ENCODE data around the gene WBP2.

Gene WBP2

DNA sequence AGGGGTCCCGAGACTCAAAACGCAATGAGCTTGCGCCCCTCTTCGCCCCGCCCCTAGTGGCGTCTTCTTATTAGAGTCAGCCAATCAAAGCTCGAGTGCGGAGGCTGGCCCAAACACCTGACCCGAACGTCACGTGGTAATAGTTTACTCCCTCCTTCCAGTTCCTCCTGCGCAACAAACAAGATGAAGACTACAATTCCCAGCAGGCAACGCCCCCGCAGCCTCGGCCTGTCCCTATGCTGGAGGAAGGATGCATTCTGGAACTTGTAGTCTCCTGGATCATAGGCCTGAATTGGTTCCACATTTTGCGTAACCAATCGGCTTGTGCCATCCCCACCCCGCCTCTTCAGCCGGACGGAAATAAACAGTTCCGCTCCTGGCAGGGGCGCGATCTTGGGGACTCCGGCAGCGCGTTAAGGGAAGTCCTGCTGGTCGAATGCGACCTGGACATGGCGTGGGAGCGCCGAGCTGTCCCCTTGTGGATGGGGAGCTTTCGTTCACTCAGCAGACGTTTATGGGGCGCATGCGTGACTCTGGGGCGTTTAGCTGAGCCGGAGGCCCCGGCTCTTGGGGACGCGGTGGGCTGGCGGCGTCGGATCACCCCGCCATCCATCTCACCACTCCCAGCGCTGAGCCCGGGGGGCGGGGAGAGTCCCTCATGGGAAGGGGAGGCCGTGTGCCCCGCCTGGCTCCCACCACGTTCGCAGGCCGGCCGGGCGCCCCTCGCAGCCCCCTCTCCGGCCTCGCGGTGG is at the start of gene WBP2:
TSS of gene WBP2 (minus strand) at position 26 of the 752 bp plus-strand sequence. CDS start 38 bp downstream, outside the sequence.
- Histone ChIP-seq H2AFZ (ENCODE audit: low read depth, low read length) (peak within 1 kb of the TSS; percentile 20), H3K4me1 (ENCODE audit: insufficient read depth, low read length) (peaks cover 13% of the 10 kb centered on the region), H3K27me3 (ENCODE audit: insufficient read depth, low read length) (no peaks in the 10 kb centered on the region)

DNA sequence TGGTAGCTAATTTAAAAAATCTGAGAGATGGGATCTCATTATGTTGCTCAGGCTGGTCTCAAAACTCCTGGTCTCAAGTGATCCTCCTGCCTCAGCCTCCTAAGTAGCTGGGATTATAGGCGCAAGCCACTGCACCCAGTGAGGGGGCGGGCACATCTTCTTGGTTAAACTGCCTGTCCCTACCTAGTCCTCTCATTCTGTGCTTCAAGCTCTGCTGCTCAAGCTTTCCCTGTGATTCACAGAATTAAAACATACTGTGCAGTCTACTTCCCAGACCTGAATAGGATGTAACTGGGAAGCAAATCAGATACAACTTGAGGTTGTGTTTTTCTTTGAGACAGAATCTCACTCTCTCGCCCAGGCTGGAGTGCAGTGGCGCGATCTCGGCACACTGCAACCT is 47.3 kb upstream of the WBP2 start:
- H3K9me3 ChIP-seq (ENCODE audit: low read length) = no peaks in the 10 kb centered on the region
- peaks cover 2% of the 10 kb centered on the region for H3K4me1 ChIP-seq (ENCODE audit: insufficient read depth, low read length)
- H2AFZ ChIP-seq (ENCODE audit: low read depth, low read length) = no peak overlapping the region
- peaks cover 38% of the 10 kb centered on the region for H3K36me3 ChIP-seq (ENCODE audit: insufficient read depth, low read length)
- H3K4me3 ChIP-seq (ENCODE audit: low read length) = no peak overlapping the region
- no peaks in the 10 kb centered on the region for H3K27me3 ChIP-seq (ENCODE audit: insufficient read depth, low read length)

More for the DNA sequence above, at the start of gene WBP2:
- no peaks in the 10 kb centered on the region for H3K9me3 ChIP-seq (ENCODE audit: low read length)
- peak within 1 kb of the TSS; percentile 69 for H3K4me3 ChIP-seq (ENCODE audit: low read length)
- peaks cover 11% of the 10 kb centered on the region for H3K36me3 ChIP-seq (ENCODE audit: insufficient read depth, low read length)

DNA sequence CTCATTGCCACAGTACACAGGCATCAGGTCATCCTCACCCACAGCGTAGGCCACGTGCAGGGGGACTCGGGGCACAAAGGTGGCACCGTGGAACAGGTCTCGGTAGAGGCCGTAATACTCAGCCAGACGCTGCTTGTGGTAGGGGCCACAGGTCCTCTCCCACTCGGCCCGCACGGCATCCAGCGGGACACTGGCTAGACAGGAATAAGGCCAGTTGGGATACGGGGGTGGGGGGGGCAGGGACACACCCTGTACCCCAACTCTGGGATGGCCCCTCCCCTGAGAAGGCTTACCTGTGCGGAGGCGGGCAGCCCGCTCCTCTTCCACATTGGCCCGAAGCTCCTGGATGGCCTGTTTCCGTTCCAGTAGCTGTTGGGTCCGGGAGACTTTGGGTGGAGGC is 46.6 kb upstream of the WBP2 start:
- Histone ChIP-seq H3K9me3 (ENCODE audit: low read length) (no peaks in the 10 kb centered on the region), H3K27me3 (ENCODE audit: insufficient read depth, low read length) (no peaks in the 10 kb centered on the region), H3K4me3 (ENCODE audit: low read length) (no peak overlapping the region), H3K4me1 (ENCODE audit: insufficient read depth, low read length) (peaks cover 2% of the 10 kb centered on the region), H3K36me3 (ENCODE audit: insufficient read depth, low read length) (peaks cover 41% of the 10 kb centered on the region), H2AFZ (ENCODE audit: low read depth, low read length) (no peak overlapping the region)

DNA sequence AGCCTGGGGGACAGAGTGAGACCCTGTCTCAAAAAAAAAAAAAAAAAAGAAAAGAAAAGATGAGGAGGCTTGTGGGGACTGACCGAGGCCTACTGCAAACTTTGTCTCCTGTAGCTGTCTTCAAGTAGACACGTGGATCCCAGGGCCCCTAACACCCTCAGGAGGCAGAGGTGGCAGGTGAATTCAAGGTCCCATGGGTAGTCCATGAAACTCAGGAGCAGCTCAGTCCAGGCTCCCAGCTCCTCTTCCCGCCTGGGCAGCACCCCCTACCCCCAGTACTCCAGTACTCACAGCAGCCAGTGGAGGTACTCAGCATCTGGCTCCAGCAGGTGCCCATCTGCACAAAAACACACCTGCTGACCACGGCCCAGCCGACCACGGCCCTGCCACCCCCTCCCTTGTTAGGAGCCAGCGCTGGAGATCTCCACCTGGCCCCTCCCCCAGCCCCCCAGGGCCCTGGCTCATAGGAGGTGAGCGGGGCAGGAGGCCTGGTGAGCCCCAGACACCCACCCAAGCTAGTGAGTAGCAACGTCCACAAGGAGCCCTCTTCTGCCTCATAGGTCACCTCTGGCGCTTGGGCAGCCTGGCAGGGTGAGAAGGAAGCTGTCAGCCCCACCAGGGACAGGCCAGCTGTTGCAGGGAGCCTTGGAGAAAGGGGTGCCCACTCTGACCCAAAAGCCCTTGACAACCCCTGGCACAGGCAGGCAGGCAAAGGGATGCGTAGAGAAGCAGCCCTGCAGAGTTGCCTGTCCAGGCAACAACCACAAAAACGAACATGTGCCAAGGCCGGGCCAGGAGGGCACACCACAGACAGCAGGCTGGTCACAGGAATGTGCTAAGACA is 45.8 kb upstream of the WBP2 start:
- H3K36me3 ChIP-seq (ENCODE audit: insufficient read depth, low read length) = peaks cover 41% of the 10 kb centered on the region

DNA sequence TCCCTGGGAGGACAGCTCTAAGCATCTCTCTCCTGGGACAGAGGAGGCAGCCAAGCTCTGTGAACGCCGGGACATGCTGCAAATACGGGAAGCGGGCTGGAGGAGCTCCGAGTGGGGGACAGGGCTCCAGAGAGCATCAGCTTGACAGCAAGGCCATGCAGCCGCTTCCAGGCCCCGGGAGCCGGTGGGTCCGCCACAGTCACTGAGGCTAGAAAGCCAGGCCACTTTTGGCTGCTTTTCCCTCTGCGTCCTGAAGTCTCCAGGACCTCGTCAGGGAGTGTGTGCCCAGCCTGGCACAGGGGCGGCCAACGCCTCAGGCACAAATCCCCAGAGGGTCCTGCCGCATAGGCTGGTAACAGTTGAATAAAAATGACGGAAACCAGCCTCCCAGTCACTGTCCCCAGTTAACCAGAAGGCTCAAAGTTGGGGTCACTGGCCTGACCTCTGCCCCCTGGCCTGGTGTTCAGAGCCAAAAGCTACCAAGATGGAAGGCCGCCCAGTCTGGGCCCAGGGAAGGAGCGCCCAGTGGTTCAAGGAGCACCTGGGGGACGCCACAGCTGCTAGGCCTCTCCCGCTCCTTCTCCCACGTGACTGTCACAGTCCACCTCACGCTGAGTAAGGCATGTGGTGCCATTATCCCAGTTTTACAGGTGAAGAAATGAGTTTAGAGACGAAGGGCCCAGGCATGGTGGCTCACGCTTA is 44.8 kb upstream of the WBP2 start:
- Histone ChIP-seq H3K36me3 (ENCODE audit: insufficient read depth, low read length) (peaks cover 41% of the 10 kb centered on the region), H3K27me3 (ENCODE audit: insufficient read depth, low read length) (no peaks in the 10 kb centered on the region), H2AFZ (ENCODE audit: low read depth, low read length) (no peak overlapping the region), H3K4me3 (ENCODE audit: low read length) (no peak overlapping the region), H3K4me1 (ENCODE audit: insufficient read depth, low read length) (peaks cover 6% of the 10 kb centered on the region), H3K9me3 (ENCODE audit: low read length) (no peaks in the 10 kb centered on the region)

More for the DNA sequence above, 45.8 kb upstream of the WBP2 start:
- peaks cover 2% of the 10 kb centered on the region for H3K4me1 ChIP-seq (ENCODE audit: insufficient read depth, low read length)
- no peaks in the 10 kb centered on the region for H3K27me3 ChIP-seq (ENCODE audit: insufficient read depth, low read length)
- no peak overlapping the region for H3K4me3 ChIP-seq (ENCODE audit: low read length)
- no peak overlapping the region for H2AFZ ChIP-seq (ENCODE audit: low read depth, low read length)
- no peaks in the 10 kb centered on the region for H3K9me3 ChIP-seq (ENCODE audit: low read length)

DNA sequence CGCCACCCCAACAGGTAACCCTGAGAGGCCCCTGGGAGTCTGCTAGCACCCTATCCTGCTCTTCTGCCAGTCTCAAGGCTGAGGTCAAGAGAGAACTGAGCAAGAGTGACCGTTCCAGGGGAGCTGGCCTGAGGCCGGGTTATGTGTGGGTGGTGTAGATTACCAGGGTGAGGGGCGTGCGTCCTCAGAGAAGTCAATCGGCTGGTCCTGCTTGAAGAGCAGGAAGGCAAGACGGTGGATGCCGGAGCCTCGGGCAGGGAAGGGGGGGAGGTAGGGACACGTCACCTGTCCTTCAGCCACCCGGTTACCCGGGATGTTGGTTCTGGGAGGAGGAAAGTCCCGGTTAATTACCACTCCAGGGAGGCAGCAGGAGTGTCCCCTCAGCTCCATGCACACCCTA is 44.2 kb upstream of the WBP2 start:
- Histone ChIP-seq H3K27me3 (ENCODE audit: insufficient read depth, low read length) (no peaks in the 10 kb centered on the region), H2AFZ (ENCODE audit: low read depth, low read length) (no peak overlapping the region), H3K36me3 (ENCODE audit: insufficient read depth, low read length) (peaks cover 41% of the 10 kb centered on the region), H3K4me3 (ENCODE audit: low read length) (no peak overlapping the region), H3K9me3 (ENCODE audit: low read length) (no peaks in the 10 kb centered on the region), H3K4me1 (ENCODE audit: insufficient read depth, low read length) (peaks cover 6% of the 10 kb centered on the region)

DNA sequence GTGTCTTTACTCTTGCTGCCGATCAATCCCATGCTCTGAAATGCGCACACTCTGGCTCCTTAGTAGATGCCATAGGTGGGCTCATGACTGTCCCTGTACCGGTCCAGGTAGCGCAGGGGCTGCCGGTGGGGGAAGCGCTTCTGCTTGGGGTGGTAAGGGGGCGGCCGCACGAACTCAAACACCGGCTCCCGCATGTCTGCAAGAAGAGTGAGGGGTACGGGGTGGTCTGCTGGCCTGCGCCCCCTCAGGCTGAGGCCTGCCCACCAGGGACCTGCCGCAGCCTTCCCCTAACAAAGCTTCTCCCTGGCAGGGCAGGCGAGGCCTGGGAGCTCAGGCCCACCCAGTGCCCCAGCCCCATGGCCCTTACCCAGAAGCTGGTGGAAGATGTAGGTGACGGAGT is 43.7 kb upstream of the WBP2 start:
- no peak overlapping the region for H2AFZ ChIP-seq (ENCODE audit: low read depth, low read length)
- peaks cover 41% of the 10 kb centered on the region for H3K36me3 ChIP-seq (ENCODE audit: insufficient read depth, low read length)
- no peaks in the 10 kb centered on the region for H3K27me3 ChIP-seq (ENCODE audit: insufficient read depth, low read length)
- H3K4me3 ChIP-seq (ENCODE audit: low read length) = no peak overlapping the region
- H3K9me3 ChIP-seq (ENCODE audit: low read length) = no peaks in the 10 kb centered on the region
- peaks cover 4% of the 10 kb centered on the region for H3K4me1 ChIP-seq (ENCODE audit: insufficient read depth, low read length)

DNA sequence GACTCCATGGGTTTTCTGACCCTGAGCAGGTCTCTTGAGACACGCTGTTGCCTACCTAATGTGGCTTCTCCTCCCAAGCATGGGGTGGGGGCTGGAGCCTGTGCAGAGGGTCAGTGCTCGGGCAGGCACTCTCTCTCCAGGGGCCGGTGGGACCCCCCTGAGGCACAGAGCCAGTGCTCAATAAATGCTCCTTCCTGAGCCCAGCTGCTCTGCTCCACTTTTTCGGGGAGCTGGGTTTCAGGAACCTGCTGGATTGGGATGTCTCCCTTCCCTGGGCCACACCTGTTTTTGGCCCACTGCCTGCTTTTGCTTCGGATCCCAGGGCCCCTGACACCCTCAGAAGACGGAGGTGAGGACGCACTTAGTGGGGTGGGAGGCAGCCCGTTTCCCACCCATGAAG is 42.9 kb upstream of the WBP2 start:
- Histone ChIP-seq H3K27me3 (ENCODE audit: insufficient read depth, low read length) (no peaks in the 10 kb centered on the region), H3K36me3 (ENCODE audit: insufficient read depth, low read length) (peaks cover 41% of the 10 kb centered on the region), H3K9me3 (ENCODE audit: low read length) (no peaks in the 10 kb centered on the region), H3K4me1 (ENCODE audit: insufficient read depth, low read length) (peaks cover 4% of the 10 kb centered on the region), H3K4me3 (ENCODE audit: low read length) (no peak overlapping the region), H2AFZ (ENCODE audit: low read depth, low read length) (no peak overlapping the region)

DNA sequence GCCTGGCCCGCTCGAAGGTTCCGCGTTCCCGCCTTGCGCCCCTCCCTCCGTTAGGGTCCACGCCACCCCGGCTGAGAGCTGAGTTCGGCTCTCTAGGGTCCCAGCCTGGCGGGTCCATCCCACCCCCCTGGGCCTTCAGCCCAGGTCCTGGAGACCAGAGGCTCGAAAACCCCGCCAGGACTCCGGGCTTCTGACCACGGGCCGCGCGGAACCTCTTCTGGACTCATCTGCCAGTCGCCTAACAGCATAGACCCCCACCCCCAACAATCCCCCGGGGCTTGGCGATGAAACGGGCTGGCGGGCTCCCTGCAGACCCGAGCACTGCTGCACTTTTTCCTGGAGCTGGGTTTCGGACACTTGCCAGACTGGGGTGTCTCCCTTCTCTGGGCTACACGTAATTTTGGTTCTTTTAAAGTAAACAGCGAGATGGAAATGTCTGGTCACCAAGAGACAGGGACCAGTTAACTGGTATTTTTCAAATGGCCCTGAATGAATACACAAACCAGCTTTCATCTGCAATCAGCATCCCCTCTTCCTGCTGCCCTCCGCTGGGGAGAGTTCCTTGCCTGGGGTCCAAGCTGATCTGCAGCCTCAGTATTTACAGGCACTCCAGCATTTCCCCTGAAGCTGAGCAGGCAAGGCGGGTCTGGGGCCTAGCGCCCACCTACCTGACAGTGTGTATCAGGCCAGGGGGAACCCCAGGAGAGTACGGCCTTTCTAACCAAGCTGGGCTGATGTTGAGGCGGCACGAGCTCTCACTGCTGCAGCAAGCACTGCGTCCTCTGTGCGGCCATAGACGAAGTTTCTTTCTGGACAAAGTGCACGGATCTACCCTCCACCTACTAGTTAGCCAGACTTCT is 42.3 kb upstream of the WBP2 start:
- Histone ChIP-seq H3K36me3 (ENCODE audit: insufficient read depth, low read length) (peaks cover 38% of the 10 kb centered on the region), H3K4me3 (ENCODE audit: low read length) (no peak overlapping the region), H2AFZ (ENCODE audit: low read depth, low read length) (no peak overlapping the region), H3K4me1 (ENCODE audit: insufficient read depth, low read length) (peaks cover 4% of the 10 kb centered on the region), H3K9me3 (ENCODE audit: low read length) (no peaks in the 10 kb centered on the region), H3K27me3 (ENCODE audit: insufficient read depth, low read length) (no peaks in the 10 kb centered on the region)

DNA sequence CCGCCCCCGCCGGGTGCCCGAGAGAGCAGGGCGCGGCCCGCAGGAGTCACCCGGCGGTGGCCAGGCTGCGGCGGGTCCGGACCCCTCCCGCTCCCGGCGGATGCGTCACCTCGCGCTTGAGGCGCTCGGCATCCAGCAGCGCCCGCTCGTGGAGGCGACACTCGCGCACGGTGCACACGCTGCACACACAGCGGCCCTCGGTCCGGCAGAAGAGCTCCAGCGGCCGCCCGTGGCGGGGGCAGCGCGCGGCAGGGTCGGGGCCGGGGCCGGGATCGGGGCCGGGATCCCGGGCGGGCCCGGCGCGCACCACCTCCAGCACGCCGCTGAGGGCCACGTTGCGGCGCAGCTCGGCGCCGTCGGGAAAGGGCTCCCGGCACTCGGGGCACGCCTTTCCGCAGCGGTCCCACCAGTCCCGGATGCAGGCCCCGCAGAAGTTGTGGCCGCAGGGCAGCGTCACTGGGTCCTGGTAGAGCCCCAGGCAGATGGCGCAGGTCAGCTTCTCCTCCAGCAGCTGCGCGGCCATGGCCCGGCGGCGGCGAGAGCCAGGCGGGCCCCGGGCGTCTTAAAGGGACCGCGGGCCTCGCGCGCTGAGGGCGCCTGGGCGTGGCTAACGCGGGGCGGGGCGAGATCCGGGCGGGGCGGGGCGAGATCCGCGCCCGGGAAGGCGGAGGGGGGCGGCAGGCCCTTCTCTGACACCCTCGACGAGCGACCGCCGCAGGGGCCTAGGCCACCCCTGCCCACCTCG is 41.5 kb upstream of the WBP2 start, which contains the start of gene TRIM65:
TSS of gene TRIM65 (minus strand) at position 537 of the 745 bp plus-strand sequence. CDS start at position 523, 14 bp downstream.
- no peaks in the 10 kb centered on the region for H3K27me3 ChIP-seq (ENCODE audit: insufficient read depth, low read length)

DNA sequence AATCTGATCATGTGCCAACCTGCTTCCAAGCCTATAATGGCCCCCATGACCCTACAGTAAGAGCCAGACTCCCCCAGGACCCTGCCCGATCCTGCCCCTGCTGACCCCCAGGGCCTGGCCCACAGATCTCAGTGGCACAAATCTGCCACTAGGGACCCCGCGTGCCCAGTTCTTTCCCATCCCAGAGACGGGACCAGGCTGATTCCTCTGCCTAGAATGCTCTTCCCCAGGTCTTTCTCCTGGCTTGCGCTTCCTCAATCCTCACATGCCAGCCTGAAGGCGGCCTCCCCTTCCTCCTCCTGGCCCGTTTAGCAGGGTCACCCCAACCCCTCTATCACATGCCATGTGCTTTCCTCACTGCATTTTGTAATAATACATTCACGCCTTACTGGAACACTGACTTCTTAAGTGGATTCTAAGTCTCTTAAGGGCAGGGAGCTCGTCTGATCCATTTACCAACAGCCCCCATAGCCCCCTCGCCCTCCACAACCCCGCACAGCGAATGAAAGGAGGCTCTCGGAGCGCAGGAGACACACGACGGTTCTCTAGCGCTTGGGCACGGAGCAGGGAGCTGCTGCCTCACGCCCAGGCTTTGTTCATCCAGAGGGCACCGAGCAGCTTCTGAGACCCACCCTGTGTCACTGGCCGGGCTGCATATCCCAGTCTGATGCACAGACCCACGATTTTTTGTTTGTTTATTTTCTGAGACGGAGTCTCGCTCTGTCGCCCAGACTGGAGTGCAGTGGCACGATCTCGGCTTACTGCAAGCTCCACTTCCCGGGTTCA is 40.4 kb upstream of the WBP2 start:
- no peaks in the 10 kb centered on the region for H3K27me3 ChIP-seq (ENCODE audit: insufficient read depth, low read length)
- no peaks in the 10 kb centered on the region for H3K9me3 ChIP-seq (ENCODE audit: low read length)
- no peak overlapping the region for H3K4me3 ChIP-seq (ENCODE audit: low read length)
- peaks cover 4% of the 10 kb centered on the region for H3K4me1 ChIP-seq (ENCODE audit: insufficient read depth, low read length)
- peaks cover 25% of the 10 kb centered on the region for H3K36me3 ChIP-seq (ENCODE audit: insufficient read depth, low read length)
- H2AFZ ChIP-seq (ENCODE audit: low read depth, low read length) = no peak overlapping the region

More for the DNA sequence above, 41.5 kb upstream of the WBP2 start, which contains the start of gene TRIM65:
- H2AFZ ChIP-seq (ENCODE audit: low read depth, low read length) = peak within 1 kb of the TSS; percentile 44
- peak within 1 kb of the TSS; percentile 58 for H3K4me3 ChIP-seq (ENCODE audit: low read length)
- H3K9me3 ChIP-seq (ENCODE audit: low read length) = no peaks in the 10 kb centered on the region
- peaks cover 4% of the 10 kb centered on the region for H3K4me1 ChIP-seq (ENCODE audit: insufficient read depth, low read length)
- peaks cover 33% of the 10 kb centered on the region for H3K36me3 ChIP-seq (ENCODE audit: insufficient read depth, low read length)
